Activated T-helper 9 cell treated with anti-CD3 and anti-CD28 coated beads, Interleukin-2, amount 50 U/mL, for 16 hours (primary cell): ENCODE measurements around the gene CCRL2.
"Not testable (repeated sequence)": the region's sequence is repeated elsewhere in the genome, so short reads cannot be mapped to it uniquely, and the experiment has no call there.

Experiments
- DNase-seq: peaks from one replicate; pipeline ENCODE4 v3.0.0-alpha.2; 2020; ENCODE audit warnings: low read depth

Gene CCRL2

GRCh38 chr3:46380471-46381221 lies 26.4 kb upstream of the CCRL2 start:
- DNase-seq = no peak

GRCh38 chr3:46381625-46382024 lies 25.4 kb upstream of the CCRL2 start:
- no peak for DNase-seq

GRCh38 chr3:46383211-46383950 lies 23.7 kb upstream of the CCRL2 start:
- DNase-seq = no peak

DNA sequence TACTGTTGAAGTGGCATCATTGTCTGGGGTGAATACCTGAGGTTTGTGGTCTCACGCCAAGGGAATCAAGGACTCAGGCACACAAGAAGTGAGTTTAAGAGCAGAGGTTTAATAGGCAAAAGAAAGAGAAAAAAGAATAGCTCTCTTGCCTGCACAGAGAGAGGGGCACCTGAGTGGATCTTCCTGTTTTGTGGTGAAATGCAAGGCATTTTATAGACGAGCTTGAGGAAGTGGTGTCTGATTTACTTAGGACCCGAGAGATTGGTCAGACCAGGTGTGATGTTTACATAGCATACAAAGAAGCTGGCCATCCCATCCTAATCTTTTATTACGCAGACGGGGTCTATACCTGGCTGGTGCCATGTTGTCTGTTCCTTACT lies 23.1 kb upstream of the CCRL2 start:
- no peak for DNase-seq

- DNase-seq = no peak
Measured at GRCh38 chr3:46386205-46386604, 20.9 kb upstream of the CCRL2 start.

DNA sequence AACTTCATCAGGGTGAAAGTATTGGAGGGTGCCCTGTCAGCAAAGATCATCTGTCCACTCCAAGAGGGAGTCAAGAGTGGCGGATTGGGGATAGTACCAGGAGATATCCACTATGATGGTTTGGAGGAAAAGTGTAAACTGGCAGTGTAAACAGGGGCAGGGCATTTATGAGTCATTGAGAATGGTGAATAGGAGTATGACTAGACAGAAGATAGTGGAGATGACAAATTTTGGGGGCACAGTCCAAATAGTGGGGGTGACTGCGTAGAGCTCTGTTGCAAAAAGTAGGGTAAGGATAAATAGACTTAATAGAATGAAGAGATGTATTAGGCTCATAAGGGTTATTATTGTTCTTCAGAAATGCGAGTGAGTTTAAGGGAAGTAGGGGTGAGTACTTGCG lies 18.2 kb upstream of the CCRL2 start:
- not testable (repeated sequence) for DNase-seq

DNA sequence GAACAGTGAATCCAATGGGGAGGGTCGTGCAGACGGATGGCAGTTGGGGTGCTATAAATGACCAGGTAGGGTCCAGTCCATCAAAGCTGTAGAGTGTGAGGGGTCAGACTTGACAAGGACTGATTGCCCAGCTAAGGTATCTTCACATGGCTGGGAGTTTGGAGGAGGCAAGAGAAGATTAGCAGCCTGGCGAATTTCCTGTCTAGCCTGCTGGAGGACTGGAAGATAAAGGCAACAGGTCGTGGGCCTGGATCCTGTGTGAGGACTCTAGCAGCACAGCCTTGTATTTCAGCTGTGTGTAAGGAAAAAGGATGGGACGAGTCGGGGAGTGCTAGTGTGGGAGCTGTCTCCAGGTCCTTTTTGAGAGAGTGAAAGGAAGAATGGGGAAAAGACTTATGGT lies 17.8 kb upstream of the CCRL2 start:
- no peak for DNase-seq

DNA sequence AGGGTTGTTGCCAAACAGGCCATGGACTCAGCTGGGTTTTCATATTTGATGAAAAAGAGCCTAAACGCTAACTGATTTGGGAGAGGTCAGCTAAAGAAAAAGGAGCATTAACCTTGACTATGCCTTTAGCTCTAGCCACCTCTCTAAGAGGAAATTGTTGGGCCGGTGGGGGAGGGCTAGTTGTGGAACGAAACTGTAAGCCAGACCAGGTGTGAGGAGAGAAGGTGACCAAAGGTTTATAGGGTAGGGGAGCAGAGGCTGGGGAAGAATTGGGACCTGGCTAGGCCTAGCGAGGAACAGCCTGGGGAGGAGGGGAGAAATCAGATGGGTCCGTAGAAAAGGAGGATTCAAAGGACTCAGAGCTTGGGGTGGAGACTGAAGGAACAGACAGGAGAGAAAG lies 15.5 kb upstream of the CCRL2 start:
- not testable (repeated sequence) for DNase-seq

GRCh38 chr3:46393011-46393410 lies 14.0 kb upstream of the CCRL2 start:
- no peak for DNase-seq

DNA sequence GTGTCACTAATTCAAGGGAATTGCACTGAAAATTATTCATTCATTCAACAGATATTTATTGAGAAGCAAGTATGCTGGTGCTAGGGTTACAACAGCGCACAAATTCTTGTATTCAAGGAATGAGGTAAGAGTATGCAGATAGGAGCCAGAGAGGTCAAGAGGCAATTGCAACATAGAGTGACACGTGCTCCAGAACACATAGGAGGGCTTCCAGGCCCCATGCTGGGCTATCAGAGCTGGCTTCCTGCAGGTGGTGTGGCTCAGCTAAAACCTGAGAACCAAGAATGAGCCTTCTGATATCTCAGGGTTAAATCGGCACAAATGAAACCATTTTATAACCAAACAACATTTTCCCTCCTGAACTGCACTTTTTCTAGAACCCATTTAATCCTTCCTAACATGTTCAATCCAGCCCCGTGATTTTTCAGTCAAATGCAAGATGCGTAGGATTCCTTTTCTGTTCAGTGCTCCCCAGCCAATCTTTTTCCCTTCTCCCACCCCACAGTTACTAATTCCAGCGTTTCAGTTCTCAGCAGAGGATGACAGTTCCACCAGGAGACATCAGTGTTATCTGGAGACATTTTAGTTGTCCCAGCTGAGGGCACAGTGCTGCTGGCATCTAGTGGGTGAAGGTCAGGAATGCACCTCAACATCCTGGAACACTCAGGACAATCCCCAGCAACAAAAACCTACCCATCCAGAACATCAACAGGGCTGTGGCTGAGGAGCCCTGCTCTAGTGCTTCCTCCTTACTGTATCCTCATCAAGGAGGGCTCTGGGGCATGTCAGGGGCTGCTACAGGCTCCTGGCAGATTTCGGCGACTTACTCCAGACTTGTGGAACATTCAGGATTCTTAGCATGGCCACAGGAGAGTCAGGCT lies 13.3 kb upstream of the CCRL2 start:
- DNase-seq = no peak

DNA sequence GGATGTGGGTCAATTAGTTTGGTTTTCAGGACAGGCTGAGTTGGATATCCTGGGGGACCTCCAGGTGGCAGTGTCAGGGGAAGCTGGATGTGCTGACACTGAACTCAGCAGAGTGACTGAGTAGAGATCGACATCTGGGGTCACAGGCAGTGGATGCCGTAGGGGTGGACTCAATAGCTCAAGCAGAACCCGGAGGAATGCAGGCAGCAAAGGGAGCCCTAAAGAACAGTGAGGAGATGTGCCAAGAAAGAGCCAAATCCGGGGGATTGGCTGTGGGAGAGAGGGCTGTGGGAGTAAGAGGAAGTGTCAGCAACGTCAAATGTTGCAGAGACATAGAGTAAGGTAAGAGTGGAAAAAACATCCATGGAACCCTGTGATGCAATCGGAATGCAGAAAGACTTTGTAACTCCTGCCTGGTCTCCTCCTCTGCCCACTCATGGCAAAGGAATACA lies 11.8 kb upstream of the CCRL2 start:
- DNase-seq = no peak

GRCh38 chr3:46395766-46396530 lies 11.1 kb upstream of the CCRL2 start:
- no peak for DNase-seq

DNA sequence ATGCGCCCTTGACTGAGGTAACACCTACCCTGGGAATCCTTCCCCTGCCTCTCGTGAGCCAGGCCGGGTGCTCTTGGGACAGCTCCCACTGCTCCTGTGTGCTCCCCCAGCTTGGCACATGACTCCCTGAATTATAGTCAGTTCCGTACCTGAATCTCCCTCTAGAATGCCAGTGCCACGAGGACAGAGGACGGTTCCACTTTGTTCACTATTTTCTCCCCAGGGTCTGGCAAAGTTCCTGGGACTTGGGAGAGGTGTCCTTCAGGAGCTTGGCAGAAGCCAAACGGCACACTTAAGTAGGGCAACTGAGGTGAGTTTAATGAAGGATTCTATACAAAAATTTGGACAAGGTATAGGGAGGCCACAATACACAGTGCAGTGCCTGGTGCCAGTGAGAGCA lies 9.9 kb upstream of the CCRL2 start:
- no peak for DNase-seq

GRCh38 chr3:46398186-46398955 lies 8.7 kb upstream of the CCRL2 start:
- DNase-seq = no peak

DNA sequence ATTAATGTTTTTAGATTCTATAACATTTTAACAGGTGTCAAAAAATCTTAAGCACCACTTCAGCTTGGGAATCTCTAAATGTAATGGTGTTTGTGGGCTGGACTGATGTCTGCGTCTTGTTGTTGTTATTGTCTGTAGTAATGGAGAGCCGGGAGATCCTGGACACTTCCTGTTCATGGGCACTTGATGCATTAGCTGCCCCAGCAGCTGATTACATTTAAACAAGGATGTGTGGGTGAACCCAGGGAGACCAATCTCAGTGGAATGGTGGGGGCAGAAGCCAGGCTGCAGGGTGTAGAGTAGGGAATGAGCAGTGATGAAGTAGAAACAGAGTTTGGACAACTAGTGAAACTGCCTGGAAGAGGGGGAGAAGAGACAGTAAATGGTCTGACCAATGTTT lies 8.0 kb upstream of the CCRL2 start:
- no peak for DNase-seq

GRCh38 chr3:46399557-46399956 lies 7.5 kb upstream of the CCRL2 start:
- DNase-seq = no peak

GRCh38 chr3:46400000-46400734 lies 6.9 kb upstream of the CCRL2 start:
- no peak for DNase-seq

DNA sequence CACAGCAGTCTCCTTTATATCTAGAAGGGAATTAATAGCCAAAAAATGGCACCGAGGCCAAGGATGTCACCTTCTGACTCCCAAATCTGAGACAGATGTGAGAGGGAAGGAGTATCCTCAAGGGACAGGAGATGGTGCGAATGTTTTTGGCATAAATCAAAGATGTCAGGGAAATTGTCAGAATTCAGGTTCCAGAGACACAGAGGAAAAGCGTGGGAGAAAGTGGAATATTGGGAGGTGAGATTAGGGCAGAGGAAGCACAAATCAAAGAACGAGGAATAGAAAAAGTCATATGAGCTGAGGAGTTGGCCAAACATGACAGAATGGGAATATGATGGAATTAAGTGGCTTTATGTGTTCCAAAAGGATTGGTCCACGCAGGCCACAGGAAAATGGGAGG lies 6.2 kb upstream of the CCRL2 start:
- no peak for DNase-seq

DNA sequence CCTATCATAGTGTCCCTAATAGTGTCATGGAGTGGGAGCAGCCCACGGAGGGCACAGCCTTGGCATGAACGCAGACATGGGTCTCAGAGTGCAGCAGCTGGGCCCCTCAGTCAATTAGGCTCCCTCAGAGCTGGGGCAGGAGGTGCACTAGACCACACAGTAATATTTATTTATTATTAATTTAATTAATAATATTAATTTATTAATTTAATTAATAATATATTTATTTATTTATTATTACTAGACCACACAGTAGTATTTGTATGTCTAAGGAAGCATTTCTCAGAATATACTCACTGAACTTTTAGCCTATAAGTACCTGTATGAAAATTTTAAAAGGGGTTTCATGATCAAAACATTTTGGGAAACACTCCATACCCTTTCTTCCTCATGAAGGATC lies 5.5 kb upstream of the CCRL2 start:
- no peak for DNase-seq

GRCh38 chr3:46402902-46403301 lies 4.2 kb upstream of the CCRL2 start:
- not testable (repeated sequence) for DNase-seq
